SU-DHL-6 (cell line): ENCODE measurements around the gene NAA38.

Experiments
- H2AFZ ChIP-seq: fragments of 200-600 bp; sonication (generic); 2 replicates; pipeline ENCODE4 v1.6.1; 2014; ENCODE audit warnings: low read depth, mild to moderate bottlenecking, moderate library complexity, mixed read lengths, antibody characterized with exemption, low read length; ENCODE audit not compliant: severe bottlenecking
- H3F3A ChIP-seq: fragments of 200-600 bp; shearing (Covaris generic); 2 replicates; pipeline ENCODE4 v1.6.0; 2016; ENCODE audit warnings: antibody characterized with exemption, mild to moderate bottlenecking; ENCODE audit not compliant: insufficient read depth
- H3K27ac ChIP-seq: fragments of 200-600 bp; sonication (generic); 2 replicates; pipeline ENCODE4 v1.5.1; 2016; ENCODE audit warnings: low read depth, mild to moderate bottlenecking, low read length, moderate library complexity, mixed read lengths
- H3K27me3 ChIP-seq: fragments of 200-600 bp; sonication (generic), shearing (Covaris generic); 2 replicates; pipeline ENCODE4 v1.6.0; 2014; ENCODE audit warnings: mild to moderate bottlenecking, low read length
- H3K36me3 ChIP-seq: fragments of 200-600 bp; sonication (generic); 2 replicates; pipeline ENCODE4 v1.6.1; 2014; ENCODE audit warnings: mild to moderate bottlenecking, low read length, mixed read lengths
- H3K4me2 ChIP-seq: fragments of 300-600, 200-600 bp; shearing (Covaris generic), sonication (generic); 2 replicates; pipeline ENCODE4 v1.6.0; 2014; ENCODE audit warnings: low read length, low read depth, mild to moderate bottlenecking; ENCODE audit not compliant: poor library complexity, severe bottlenecking
- H3K4me3 ChIP-seq: fragments of 200-600 bp; sonication (generic); 2 replicates; pipeline ENCODE4 v1.5.1; 2014; ENCODE audit warnings: antibody characterized with exemption, low read length, mild to moderate bottlenecking, mixed read lengths; ENCODE audit not compliant: insufficient read depth, poor library complexity, severe bottlenecking
- H3K79me2 ChIP-seq: fragments of 200-600 bp; sonication (generic); 2 replicates; pipeline ENCODE4 v1.6.1; 2014; ENCODE audit warnings: mild to moderate bottlenecking, low read length, moderate library complexity; ENCODE audit not compliant: insufficient read depth
- H3K9ac ChIP-seq: fragments of 200-600 bp; sonication (generic); 2 replicates; pipeline ENCODE4 v1.7.0; 2014; ENCODE audit warnings: mild to moderate bottlenecking, low read length
- H3K9me2 ChIP-seq: fragments of 200-600 bp; sonication (generic); replicated peaks from 2 replicates; pipeline ENCODE4 v1.6.1; 2014; ENCODE audit warnings: low read length; ENCODE audit not compliant: insufficient read depth
- H3K9me3 ChIP-seq: fragments of 200-600 bp; sonication (generic); 2 replicates; pipeline ENCODE4 v1.6.1; 2014; ENCODE audit warnings: low read length, mixed read lengths; ENCODE audit not compliant: insufficient read depth
- H4K20me1 ChIP-seq: fragments of 200-600 bp; sonication (generic); 2 replicates; pipeline ENCODE4 v1.6.1; 2014; ENCODE audit warnings: low read depth, mild to moderate bottlenecking, antibody characterized with exemption, low read length, moderate library complexity, mixed read lengths
- EZH2phosphoT487 ChIP-seq: fragments of 200-600 bp; sonication (generic), shearing (Covaris generic); conservative IDR thresholded peaks from 2 replicates; pipeline ENCODE4 v1.6.1; 2018; ENCODE audit warnings: mild to moderate bottlenecking, antibody characterized with exemption, low read length, moderate library complexity, mixed read lengths
- TF ChIP-seq, protein P1 (sequence below): fragments of 200-600 bp; sonication (generic); IDR thresholded peaks from one replicate; pipeline ENCODE4 v1.5.1; 2017; ENCODE audit warnings: antibody characterized with exemption, mild to moderate bottlenecking, low read length, moderate library complexity; ENCODE audit not compliant: insufficient read depth, poor library complexity, severe bottlenecking

The NAA38 gene

GRCh38 chr17:7824021-7824924 lies 33.1 kb downstream of the NAA38 start:
- Histone ChIP-seq H3K36me3 (no peaks in the 10 kb centered on the region), H4K20me1 (no peaks in the 10 kb centered on the region), H3K27ac (no peak overlapping the region), H3K4me2 (no peak overlapping the region), H3F3A (no peaks in the 10 kb centered on the region), H3K4me3 (no peak overlapping the region), H3K27me3 (no peaks in the 10 kb centered on the region), H3K79me2 (no peaks in the 10 kb centered on the region), H2AFZ (no peak overlapping the region), H3K9me3 (no peaks in the 10 kb centered on the region), H3K9me2 (no peaks in the 10 kb centered on the region), H3K9ac (no peak overlapping the region)
- TF ChIP-seq, protein P1, sequence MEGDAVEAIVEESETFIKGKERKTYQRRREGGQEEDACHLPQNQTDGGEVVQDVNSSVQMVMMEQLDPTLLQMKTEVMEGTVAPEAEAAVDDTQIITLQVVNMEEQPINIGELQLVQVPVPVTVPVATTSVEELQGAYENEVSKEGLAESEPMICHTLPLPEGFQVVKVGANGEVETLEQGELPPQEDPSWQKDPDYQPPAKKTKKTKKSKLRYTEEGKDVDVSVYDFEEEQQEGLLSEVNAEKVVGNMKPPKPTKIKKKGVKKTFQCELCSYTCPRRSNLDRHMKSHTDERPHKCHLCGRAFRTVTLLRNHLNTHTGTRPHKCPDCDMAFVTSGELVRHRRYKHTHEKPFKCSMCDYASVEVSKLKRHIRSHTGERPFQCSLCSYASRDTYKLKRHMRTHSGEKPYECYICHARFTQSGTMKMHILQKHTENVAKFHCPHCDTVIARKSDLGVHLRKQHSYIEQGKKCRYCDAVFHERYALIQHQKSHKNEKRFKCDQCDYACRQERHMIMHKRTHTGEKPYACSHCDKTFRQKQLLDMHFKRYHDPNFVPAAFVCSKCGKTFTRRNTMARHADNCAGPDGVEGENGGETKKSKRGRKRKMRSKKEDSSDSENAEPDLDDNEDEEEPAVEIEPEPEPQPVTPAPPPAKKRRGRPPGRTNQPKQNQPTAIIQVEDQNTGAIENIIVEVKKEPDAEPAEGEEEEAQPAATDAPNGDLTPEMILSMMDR: no peak
- no peak for TF ChIP-seq EZH2phosphoT487

DNA sequence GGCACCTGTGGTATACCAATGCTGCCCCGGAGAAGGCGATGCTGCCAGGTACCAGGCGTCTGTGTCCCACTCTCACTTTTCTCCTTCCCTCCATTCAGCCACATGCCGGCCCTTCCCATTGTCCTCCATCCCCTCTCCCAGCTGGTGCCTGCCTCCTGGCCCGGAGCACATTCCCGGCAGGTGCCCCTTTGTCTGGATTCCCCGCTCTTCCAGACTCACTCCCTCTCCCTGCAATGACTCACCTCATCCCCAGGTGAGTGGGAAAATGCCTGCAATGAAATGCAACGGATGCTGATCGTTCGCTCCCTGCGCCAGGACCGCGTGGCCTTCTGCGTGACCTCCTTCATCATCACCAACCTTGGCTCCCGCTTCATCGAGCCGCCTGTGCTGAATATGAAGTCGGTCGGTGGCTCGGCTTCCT lies 33.8 kb downstream of the NAA38 start:
- Histone ChIP-seq H3K9me2 (no peaks in the 10 kb centered on the region), H3F3A (no peaks in the 10 kb centered on the region), H3K4me3 (no peak overlapping the region), H3K9me3 (no peaks in the 10 kb centered on the region), H3K36me3 (no peaks in the 10 kb centered on the region), H3K79me2 (no peaks in the 10 kb centered on the region), H3K9ac (no peak overlapping the region), H3K4me2 (no peak overlapping the region), H3K27ac (no peak overlapping the region), H2AFZ (no peak overlapping the region), H4K20me1 (no peaks in the 10 kb centered on the region), H3K27me3 (no peaks in the 10 kb centered on the region)
- TF ChIP-seq EZH2phosphoT487: no peak
- TF ChIP-seq, protein P1: no peak

GRCh38 chr17:7822126-7822525 lies 35.2 kb downstream of the NAA38 start:
- Histone ChIP-seq H3K36me3 (no peaks in the 10 kb centered on the region), H3K9me2 (no peaks in the 10 kb centered on the region), H3K9me3 (no peaks in the 10 kb centered on the region), H3F3A (no peaks in the 10 kb centered on the region), H3K27me3 (no peaks in the 10 kb centered on the region), H3K4me3 (no peak overlapping the region), H3K27ac (no peak overlapping the region), H3K9ac (no peak overlapping the region), H3K4me2 (no peak overlapping the region), H4K20me1 (no peaks in the 10 kb centered on the region), H3K79me2 (no peaks in the 10 kb centered on the region), H2AFZ (no peak overlapping the region)
- TF ChIP-seq, protein P1: no peak
- TF ChIP-seq EZH2phosphoT487: no peak
